HUES6 (cell line): Measurements from ENCODE around the gene MACROD2.

Experiments
- H3K27ac ChIP-seq: 2 replicates; pipeline ENCODE4 v1.7.0; 2013; ENCODE audit warnings: low read depth, mild to moderate bottlenecking, low read length, inconsistent platforms
- H3K27me3 ChIP-seq: 2 replicates; pipeline ENCODE4 v1.6.1; 2013; ENCODE audit warnings: low read length; ENCODE audit not compliant: control insufficient read depth, insufficient read depth
- H3K36me3 ChIP-seq: 2 replicates; pipeline ENCODE4 v1.6.1; 2013; ENCODE audit warnings: low read length; ENCODE audit not compliant: control insufficient read depth, insufficient read depth
- H3K4me1 ChIP-seq: 2 replicates; pipeline ENCODE4 v1.6.1; 2013; ENCODE audit warnings: low read length; ENCODE audit not compliant: control insufficient read depth, insufficient read depth
- H3K4me3 ChIP-seq: 2 replicates; pipeline ENCODE4 v1.5.1; 2013; ENCODE audit warnings: low read depth, low read length
- H3K9ac ChIP-seq: one replicate; pipeline ENCODE4 v1.6.1; 2013; ENCODE audit warnings: mild to moderate bottlenecking, low read length
- H3K9me3 ChIP-seq: 2 replicates; pipeline ENCODE4 v1.6.1; 2013; ENCODE audit warnings: low read depth, low read length; ENCODE audit not compliant: control insufficient read depth, insufficient read depth

MACROD2 gene

GRCh38 chr20:14431568-14431967, 436.3 kb downstream of the MACROD2 start:
- Histone ChIP-seq H3K4me1 (no peaks in the 10 kb centered on the region), H3K27me3 (no peaks in the 10 kb centered on the region), H3K36me3 (no peaks in the 10 kb centered on the region), H3K9me3 (no peaks in the 10 kb centered on the region), H3K27ac (no peak overlapping the region), H3K9ac (no peak overlapping the region), H3K4me3 (no peak overlapping the region)

- H3K9ac ChIP-seq: no peak overlapping the region
- no peaks in the 10 kb centered on the region for H3K9me3 ChIP-seq
- no peaks in the 10 kb centered on the region for H3K36me3 ChIP-seq
- no peak overlapping the region for H3K27ac ChIP-seq
- H3K4me3 ChIP-seq: no peak overlapping the region
- no peaks in the 10 kb centered on the region for H3K4me1 ChIP-seq
- H3K27me3 ChIP-seq: no peaks in the 10 kb centered on the region
Observed at GRCh38 chr20:14432085-14432484, 436.8 kb downstream of the MACROD2 start.

GRCh38 chr20:14432597-14432996, 437.3 kb downstream of the MACROD2 start:
- H3K4me1 ChIP-seq: no peaks in the 10 kb centered on the region
- H3K4me3 ChIP-seq: no peak overlapping the region
- H3K27me3 ChIP-seq: no peaks in the 10 kb centered on the region
- H3K9ac ChIP-seq: no peak overlapping the region
- H3K9me3 ChIP-seq: no peaks in the 10 kb centered on the region
- no peaks in the 10 kb centered on the region for H3K36me3 ChIP-seq
- H3K27ac ChIP-seq: no peak overlapping the region

- no peaks in the 10 kb centered on the region for H3K27me3 ChIP-seq
- no peak overlapping the region for H3K27ac ChIP-seq
- H3K36me3 ChIP-seq: no peaks in the 10 kb centered on the region
- no peaks in the 10 kb centered on the region for H3K4me1 ChIP-seq
- H3K9ac ChIP-seq: no peak overlapping the region
- H3K4me3 ChIP-seq: no peak overlapping the region
- peaks cover 4% of the 10 kb centered on the region; the same call in 1 of the 2 replicates for H3K9me3 ChIP-seq
Observed at GRCh38 chr20:14434384-14435136, 439.2 kb downstream of the MACROD2 start.

GRCh38 chr20:14441201-14441600, 445.9 kb downstream of the MACROD2 start:
- Histone ChIP-seq H3K4me3 (no peak overlapping the region), H3K9me3 (peaks cover 4% of the 10 kb centered on the region; the same call in 1 of the 2 replicates), H3K27ac (no peak overlapping the region), H3K4me1 (no peaks in the 10 kb centered on the region), H3K27me3 (no peaks in the 10 kb centered on the region), H3K9ac (no peak overlapping the region), H3K36me3 (no peaks in the 10 kb centered on the region)

- Histone ChIP-seq H3K9ac (no peak overlapping the region), H3K9me3 (peaks cover 1% of the 10 kb centered on the region; the same call in 1 of the 2 replicates), H3K36me3 (no peaks in the 10 kb centered on the region), H3K4me3 (no peak overlapping the region), H3K27ac (no peak overlapping the region), H3K27me3 (no peaks in the 10 kb centered on the region), H3K4me1 (no peaks in the 10 kb centered on the region)
Observed at GRCh38 chr20:14444106-14444505, 448.8 kb downstream of the MACROD2 start.

GRCh38 chr20:14445310-14445709, 450.0 kb downstream of the MACROD2 start:
- Histone ChIP-seq H3K4me3 (no peak overlapping the region), H3K9me3 (no peaks in the 10 kb centered on the region), H3K4me1 (no peaks in the 10 kb centered on the region), H3K27me3 (no peaks in the 10 kb centered on the region), H3K27ac (no peak overlapping the region), H3K36me3 (no peaks in the 10 kb centered on the region), H3K9ac (no peak overlapping the region)

- H3K27me3 ChIP-seq: no peaks in the 10 kb centered on the region
- H3K27ac ChIP-seq: no peak overlapping the region
- H3K4me1 ChIP-seq: no peaks in the 10 kb centered on the region
- no peaks in the 10 kb centered on the region for H3K36me3 ChIP-seq
- H3K9me3 ChIP-seq: no peaks in the 10 kb centered on the region
- H3K4me3 ChIP-seq: no peak overlapping the region
- no peak overlapping the region for H3K9ac ChIP-seq
Observed at GRCh38 chr20:14445902-14446301, 450.6 kb downstream of the MACROD2 start.

GRCh38 chr20:14446446-14446845, 451.1 kb downstream of the MACROD2 start:
- H3K36me3 ChIP-seq: no peaks in the 10 kb centered on the region
- no peaks in the 10 kb centered on the region for H3K9me3 ChIP-seq
- H3K4me3 ChIP-seq: no peak overlapping the region
- H3K9ac ChIP-seq: no peak overlapping the region
- no peak overlapping the region for H3K27ac ChIP-seq
- no peaks in the 10 kb centered on the region for H3K27me3 ChIP-seq
- no peaks in the 10 kb centered on the region for H3K4me1 ChIP-seq

- Histone ChIP-seq H3K9ac (no peak overlapping the region), H3K9me3 (no peaks in the 10 kb centered on the region), H3K27ac (no peak overlapping the region), H3K36me3 (no peaks in the 10 kb centered on the region), H3K4me1 (no peaks in the 10 kb centered on the region), H3K27me3 (no peaks in the 10 kb centered on the region), H3K4me3 (no peak overlapping the region)
Observed at GRCh38 chr20:14449323-14449722, 454.0 kb downstream of the MACROD2 start.

GRCh38 chr20:14450256-14450655, 454.9 kb downstream of the MACROD2 start:
- Histone ChIP-seq H3K27ac (no peak overlapping the region), H3K4me1 (no peaks in the 10 kb centered on the region), H3K27me3 (no peaks in the 10 kb centered on the region), H3K4me3 (no peak overlapping the region), H3K9me3 (no peaks in the 10 kb centered on the region), H3K36me3 (no peaks in the 10 kb centered on the region), H3K9ac (no peak overlapping the region)
